Measurements from ENCODE around the gene ESAM.
A peak's percentile ranks its signal among the peaks of the same experiment; 100 is the strongest.

Gene ESAM

DNA sequence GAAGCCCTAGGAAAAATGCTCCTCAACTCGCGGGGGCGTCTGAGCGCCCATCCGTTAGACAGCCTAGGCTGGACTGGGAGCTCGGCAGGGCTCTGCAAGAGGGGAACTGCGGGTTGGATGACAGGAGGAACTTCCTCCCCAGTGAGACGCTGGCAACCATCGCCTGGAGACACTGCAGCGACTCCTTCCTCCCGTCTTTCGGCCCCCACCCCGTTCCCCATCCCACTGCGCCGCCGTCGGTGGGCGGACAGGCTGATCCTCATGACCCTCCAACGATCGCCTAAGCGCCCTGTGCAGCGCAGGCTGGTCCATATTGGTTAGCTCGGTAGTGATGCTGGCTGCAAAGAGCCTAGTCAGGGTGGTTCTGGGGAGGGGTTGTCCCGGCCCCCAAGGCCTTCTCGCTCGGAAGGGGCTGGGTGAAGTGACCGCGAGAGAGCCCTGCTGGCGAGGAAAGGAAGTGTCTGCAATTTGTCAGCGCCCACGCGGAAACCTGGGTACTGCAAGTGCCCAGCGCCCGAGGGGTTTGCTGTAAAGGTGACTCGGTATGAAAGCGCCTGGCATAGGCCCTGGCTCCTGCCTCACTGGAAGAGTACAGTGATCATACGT is 21.7 kb downstream of the ESAM start:
- peak; percentile 42 for DNase-seq (ENCODE audit: low read depth)
- peak overlapping the region; percentile 58 for H3K4me3 ChIP-seq (ENCODE audit: low read depth, low read length)
- TF ChIP-seq, protein P1, sequence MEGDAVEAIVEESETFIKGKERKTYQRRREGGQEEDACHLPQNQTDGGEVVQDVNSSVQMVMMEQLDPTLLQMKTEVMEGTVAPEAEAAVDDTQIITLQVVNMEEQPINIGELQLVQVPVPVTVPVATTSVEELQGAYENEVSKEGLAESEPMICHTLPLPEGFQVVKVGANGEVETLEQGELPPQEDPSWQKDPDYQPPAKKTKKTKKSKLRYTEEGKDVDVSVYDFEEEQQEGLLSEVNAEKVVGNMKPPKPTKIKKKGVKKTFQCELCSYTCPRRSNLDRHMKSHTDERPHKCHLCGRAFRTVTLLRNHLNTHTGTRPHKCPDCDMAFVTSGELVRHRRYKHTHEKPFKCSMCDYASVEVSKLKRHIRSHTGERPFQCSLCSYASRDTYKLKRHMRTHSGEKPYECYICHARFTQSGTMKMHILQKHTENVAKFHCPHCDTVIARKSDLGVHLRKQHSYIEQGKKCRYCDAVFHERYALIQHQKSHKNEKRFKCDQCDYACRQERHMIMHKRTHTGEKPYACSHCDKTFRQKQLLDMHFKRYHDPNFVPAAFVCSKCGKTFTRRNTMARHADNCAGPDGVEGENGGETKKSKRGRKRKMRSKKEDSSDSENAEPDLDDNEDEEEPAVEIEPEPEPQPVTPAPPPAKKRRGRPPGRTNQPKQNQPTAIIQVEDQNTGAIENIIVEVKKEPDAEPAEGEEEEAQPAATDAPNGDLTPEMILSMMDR (IDR thresholded peaks at IDR 0.05; ENCODE audit: insufficient read depth, low read depth, low read length, missing control alignments) = peak; percentile 24

DNA sequence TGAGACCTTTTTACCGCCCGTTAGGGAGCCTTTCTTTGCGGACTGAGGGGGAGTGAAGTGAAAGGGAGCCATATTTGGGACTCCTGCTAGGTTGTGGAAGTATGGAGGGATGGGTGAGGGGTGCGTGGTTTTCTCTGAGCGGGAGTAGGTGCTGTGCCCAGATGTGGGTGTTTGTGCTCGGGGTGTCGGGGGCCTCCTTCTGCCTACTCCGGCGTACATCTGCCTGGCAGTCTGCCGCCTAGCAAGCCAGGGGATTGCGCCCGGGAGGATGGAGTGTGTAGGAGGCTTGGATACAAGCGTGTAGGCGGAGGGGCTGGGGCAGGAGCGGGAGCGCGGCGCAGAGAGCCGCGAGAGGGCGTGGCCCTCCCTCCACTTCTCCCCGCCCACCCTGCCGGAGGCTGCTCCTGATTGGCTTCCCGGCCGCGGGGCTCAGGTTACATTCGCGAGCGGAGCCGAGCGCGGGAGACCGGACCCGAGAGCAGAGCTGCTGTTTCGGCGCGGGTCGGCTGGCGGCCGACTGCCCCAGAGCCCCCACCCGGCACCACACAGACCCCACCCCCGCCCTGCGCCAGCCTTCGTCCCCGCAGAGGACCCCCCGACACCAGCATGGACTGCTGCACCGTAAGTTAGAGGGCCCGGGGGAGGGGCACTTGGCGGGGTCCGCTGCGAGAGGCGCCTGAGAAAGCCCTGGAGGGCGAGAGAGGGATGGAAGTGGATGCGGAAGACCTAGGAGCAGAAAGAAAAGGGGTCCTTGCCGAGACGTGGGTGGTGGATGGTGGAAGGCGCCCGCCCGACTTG is 22.4 kb downstream of the ESAM start, which contains the start of gene NRGN:
Gene NRGN, plus strand, starts transcription at position 464 of the 798 bp plus-strand sequence. Its CDS starts 143 bp downstream, at position 607.
- TF ChIP-seq, protein P1 (IDR thresholded peaks at IDR 0.05; ENCODE audit: insufficient read depth, low read depth, low read length, missing control alignments) = no peak
- peak; percentile 84 for DNase-seq (ENCODE audit: low read depth)
- peak within 1 kb of the TSS; percentile 58 for H3K4me3 ChIP-seq (ENCODE audit: low read depth, low read length)

DNA sequence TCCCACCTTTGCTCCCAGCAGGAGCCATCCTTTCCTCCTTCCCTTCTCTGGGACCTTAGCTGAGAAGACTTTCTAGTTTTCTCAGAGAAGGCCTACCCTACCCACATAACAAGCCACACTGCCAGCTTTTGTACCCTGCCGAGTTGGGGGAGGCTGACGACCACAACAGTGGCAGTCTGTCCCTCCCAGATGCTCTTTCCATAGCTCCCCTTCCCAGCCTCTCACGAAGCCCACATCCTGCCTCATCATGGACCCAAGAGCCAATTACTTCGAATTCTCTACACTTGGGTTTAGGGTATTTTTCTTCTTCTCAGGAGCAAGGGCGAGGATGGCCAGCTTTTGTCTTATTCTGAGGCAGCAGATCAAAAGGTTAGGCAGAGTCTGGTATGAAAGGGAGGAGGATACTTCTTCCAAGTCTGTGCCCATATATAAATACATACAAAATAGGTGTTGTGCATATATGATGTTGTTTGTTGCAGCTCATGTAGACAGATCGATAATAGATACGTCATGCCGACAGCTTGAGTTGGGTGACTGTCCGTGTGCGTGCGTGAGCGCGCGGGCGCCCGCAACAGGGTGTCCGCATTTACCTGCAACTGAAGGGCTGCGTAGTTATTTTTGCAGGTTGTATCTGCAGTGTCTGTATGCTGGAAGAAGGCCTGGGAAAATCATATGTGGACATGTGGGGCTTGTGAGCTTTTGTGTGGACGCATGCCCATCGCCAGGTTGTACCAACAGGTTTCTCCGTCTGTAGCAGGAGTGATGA is 23.2 kb downstream of the ESAM start:
- DNase-seq (ENCODE audit: low read depth) = no peak
- H3K4me3 ChIP-seq (ENCODE audit: low read depth, low read length) = no peak overlapping the region
- TF ChIP-seq, protein P1 (IDR thresholded peaks at IDR 0.05; ENCODE audit: insufficient read depth, low read depth, low read length, missing control alignments) = no peak

DNA sequence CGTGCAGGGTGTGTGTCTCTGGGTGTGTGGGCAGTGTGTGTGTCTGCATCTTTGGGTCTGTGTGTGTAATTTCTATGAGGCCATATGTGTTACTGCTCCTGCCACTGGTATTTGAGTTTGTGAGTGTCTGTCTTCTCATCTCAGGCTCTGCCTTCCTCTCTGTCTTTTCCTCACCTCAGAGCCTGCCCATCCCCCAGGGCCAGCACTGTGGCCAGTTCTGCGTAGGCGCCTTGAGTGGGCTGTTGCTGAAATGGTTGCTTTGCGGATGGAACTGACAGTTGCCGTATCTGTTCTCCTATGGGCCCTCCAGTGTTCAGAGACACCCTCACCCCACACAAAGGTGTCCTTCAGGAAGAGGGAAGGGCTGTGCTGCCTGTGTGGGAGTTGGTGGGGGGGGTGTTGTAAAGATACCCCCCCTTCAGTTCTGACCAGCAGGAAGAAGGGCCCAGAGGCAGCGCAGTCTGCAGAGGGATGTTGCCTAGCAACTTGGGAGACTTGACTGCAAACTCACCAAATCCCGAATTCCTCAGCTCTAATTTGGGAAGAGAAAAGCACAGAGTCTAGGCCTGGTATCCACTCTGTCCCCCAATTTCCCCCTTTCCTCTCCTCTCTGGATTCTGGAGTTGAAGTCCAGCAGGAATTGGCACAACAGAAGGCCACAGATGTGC is 24.3 kb downstream of the ESAM start:
- DNase-seq (ENCODE audit: low read depth) = no peak
- TF ChIP-seq, protein P1 (IDR thresholded peaks at IDR 0.05; ENCODE audit: insufficient read depth, low read depth, low read length, missing control alignments) = no peak
- H3K4me3 ChIP-seq (ENCODE audit: low read depth, low read length) = no peak overlapping the region

DNA sequence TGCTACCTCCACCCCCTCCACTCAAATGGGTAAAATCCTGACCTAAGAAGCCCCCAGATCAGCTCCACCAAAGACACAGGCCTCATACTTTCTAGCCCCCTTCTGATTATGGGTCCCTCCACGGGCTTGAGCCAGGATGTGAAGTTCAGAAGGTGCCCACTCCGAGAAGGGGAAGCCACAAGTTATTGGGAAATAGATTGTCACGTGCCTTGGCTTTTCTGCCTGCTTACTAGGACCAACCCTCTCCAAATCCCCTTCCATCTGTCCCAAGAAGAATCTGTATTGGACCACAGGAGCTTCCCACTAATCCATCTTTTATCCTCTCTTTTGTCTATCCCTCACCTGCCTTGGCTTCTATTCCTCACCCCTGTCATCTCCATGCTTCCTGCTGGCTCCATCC is 25.4 kb downstream of the ESAM start:
- no peak overlapping the region for H3K4me3 ChIP-seq (ENCODE audit: low read depth, low read length)
- DNase-seq (ENCODE audit: low read depth) = no peak
- TF ChIP-seq, protein P1 (IDR thresholded peaks at IDR 0.05; ENCODE audit: insufficient read depth, low read depth, low read length, missing control alignments) = no peak

DNA sequence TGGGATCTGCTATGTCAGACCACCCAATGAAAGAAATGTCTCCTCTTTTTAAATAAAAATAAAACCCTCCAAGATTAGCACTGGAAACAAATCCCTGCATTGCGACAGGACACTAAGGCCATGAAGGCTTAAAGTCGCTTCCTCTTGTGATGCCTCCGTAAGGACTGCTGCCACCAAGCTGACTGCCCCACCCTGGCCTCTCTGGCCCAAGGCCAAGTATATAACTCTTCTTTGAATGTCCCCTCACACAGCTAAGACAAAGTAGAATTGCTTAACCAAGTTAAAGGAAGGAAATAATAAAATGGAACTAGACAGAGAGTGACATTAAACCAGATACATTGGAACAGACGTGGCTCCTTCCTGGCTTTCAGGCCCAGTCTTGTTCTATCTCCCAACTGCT is 29.9 kb downstream of the ESAM start:
- no peak overlapping the region for H3K4me3 ChIP-seq (ENCODE audit: low read depth, low read length)
- TF ChIP-seq, protein P1 (IDR thresholded peaks at IDR 0.05; ENCODE audit: insufficient read depth, low read depth, low read length, missing control alignments) = no peak
- no peak for DNase-seq (ENCODE audit: low read depth)
